ENCODE data around the gene CENPL.

DNA sequence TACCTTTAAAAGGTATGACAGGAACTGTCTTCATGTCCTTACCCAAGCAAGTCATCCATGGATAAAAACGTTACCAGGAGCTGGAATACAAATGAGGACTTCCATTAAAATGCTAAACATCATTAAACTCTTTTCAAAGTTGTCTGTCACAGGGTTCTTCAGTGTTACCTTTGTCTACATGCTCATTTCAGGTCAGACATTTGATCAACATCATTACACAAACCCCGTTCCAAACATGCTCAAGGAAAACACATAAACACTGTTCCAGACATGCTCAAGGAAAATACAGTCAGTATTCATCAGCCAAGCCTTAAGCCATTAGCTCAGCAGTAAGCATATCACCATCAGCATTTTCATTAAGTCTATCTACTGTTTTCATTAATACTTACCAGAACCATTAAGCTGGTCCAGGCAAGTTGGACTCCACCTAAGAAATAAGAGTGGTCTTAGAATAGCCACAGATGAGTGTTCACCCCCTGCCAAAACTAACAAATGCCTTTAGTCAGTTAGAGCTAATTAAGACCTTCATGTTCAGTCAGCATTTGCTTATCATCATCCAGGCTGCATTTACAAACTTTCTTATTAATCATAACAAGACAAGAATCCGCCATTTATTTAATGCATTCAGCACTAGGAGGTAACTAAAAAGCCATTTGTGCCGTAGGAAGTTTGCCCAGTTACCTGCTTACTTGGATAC, 40.9 kb upstream of the CENPL start:
- TF ChIP-seq, protein P1, sequence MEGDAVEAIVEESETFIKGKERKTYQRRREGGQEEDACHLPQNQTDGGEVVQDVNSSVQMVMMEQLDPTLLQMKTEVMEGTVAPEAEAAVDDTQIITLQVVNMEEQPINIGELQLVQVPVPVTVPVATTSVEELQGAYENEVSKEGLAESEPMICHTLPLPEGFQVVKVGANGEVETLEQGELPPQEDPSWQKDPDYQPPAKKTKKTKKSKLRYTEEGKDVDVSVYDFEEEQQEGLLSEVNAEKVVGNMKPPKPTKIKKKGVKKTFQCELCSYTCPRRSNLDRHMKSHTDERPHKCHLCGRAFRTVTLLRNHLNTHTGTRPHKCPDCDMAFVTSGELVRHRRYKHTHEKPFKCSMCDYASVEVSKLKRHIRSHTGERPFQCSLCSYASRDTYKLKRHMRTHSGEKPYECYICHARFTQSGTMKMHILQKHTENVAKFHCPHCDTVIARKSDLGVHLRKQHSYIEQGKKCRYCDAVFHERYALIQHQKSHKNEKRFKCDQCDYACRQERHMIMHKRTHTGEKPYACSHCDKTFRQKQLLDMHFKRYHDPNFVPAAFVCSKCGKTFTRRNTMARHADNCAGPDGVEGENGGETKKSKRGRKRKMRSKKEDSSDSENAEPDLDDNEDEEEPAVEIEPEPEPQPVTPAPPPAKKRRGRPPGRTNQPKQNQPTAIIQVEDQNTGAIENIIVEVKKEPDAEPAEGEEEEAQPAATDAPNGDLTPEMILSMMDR (conservative IDR thresholded peaks at IDR 0.05; ENCODE audit: low read depth, low read length), result no peak
- TF ChIP-seq EZH2 (IDR thresholded peaks at IDR 0.05; ENCODE audit: low read length, unreplicated experiment) (no peak), EZH2phosphoT487 (IDR thresholded peaks at IDR 0.05; ENCODE audit: borderline replicate concordance, low read length) (no peak)

Data from PC-3 (cell line).